Colon (tissue), 2 donors: ENCODE results near the gene SAP30L.

Experiments used
- FAIRE-seq: peaks from 2 replicates; lab custom pipeline; 2012; peaks lifted over from hg19 to GRCh38; lab: Jason Lieb, UNC
- donor health status: control.
- donor health status: control.

The SAP30L gene

DNA sequence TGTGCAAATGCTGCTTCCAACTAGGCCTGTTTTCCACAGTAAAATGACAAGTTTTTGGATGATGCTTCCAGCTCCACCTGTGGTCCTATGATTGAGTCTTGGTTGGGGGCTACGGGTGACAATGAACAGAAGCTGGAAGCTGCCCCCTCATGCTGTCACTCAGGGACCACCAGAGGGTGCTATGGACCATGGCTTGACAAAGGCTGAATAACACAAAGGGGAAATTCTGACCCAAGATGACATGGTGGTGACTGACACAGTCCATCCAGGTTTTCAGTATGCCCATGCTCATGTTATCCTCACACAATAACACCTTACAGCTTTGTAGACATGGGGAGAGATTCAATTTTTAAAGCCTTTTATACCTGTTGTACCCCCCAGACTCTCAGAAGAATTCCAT is 23.9 kb upstream of the SAP30L start:
- no peak for FAIRE-seq

DNA sequence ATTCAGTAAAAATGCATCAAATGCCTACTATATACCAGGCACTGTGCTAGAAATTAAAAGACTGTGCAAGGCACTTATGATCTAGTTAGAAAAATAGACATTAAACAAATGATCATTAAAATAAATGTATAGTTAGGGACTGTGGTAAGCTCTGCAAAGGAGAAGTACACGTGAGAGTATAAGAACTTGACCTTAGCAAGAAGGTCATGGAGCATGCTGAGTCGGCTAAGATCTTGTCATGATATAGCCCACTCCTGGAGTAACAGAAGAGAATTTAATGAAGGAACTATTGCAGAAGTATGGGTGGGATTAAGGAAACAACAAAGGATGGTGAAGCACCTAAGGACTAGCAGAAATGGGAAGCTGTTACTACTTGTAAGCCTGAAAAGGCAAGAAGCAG is 23.5 kb upstream of the SAP30L start:
- no peak for FAIRE-seq

DNA sequence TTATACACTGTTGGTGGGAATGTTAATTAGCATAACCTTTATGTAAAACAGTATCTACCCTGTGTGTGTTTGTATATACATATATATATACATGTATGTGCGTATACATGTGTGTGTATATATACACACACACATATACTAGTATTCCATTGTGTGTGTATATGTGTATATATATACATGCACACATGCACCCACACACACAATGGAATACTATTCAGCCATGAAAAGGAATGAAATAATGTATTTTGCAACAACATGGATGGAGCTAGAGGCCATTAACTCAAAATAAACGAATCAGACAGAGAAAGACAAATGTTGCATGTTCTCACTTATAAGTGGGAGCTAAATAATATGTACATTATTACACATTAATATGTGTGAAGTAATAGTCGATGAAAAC is 17.6 kb upstream of the SAP30L start:
- no peak for FAIRE-seq

DNA sequence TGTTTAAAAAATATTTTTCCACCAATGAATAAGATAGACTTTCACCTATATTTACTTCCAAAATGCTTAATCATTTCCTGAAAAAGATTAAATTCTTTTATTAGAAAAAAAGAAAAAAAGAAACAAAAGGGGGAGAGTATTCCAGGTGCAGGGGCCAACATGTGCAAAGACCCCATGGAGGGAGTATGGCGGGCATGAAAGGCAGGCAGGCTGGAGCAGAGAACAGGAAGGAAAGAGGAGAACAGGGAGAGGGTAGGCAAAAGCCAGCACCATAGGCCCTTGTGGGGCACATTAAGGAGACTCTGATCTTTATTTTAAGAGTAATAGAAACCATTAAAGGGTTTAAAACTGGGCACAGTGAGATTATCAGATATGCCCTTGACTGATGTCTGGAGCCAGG is 16.5 kb upstream of the SAP30L start:
- FAIRE-seq: no peak

DNA sequence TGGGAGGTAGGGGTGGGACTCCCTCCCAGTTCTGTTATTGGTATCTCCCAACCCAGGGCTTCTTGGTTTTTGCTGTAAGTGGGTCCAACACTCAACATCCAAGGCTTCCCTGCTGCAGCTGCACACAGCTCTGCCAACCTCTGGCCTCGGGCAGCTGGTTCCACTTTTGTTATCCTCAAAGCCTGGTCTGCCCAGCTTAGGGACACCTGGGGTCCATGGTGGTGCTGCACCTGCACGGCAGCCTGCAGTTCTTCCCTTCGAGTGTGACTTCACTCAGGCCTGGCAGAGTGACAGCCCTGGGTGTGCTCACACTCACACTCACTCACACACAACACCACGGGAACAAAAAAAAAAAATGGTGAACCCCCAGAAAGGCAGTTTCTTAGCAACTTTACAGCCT is 15.3 kb upstream of the SAP30L start:
- no peak for FAIRE-seq

DNA sequence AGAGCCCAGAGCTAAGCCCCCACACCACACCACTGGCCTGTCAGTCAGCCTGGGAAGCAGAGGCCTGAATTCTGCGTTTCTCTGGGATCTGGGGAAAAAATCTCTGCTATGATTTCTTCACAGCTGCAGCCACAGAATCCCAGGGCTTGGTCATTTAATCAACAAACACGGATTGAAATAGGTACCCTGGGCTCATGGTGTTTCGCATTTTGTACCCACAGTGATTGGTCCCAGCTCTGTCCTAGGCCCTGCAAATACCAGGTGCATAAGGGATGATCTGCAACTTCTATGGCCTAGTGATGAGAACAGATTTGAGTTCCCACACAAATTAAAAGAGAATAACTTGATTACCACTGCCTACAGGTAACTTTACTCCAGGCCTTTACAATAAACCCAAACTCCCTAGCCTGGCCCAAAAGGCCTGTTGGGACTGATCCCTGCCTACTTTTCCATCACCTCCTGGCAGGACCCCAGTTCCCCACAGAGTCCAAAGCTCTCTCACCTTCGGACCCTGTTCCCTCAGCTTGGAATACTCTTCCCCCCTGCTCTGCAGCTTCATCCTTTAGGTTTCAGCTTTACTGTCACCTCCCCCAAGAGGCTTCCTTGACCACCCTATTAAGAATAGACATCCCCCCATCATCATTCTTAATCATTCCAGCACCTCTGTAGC is 14.7 kb upstream of the SAP30L start:
- no peak for FAIRE-seq

DNA sequence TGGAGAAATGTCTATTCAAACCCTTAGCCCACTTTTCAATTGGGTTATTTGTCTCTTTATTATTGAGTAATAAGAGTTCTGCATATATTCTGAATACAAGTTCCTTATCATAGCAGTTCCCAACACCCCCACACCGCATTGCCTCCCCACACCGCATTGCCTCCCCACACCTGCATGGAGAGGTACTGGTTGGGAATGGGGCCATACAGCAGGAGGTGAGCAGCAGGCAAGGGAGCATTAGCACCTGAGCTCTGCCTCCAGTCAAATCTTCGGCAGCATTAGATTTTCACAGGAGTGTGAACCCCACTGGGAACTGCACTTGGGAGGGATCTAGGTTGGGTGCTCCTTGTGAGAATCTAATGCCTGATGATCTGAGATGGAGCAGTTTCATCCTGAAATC is 10.6 kb upstream of the SAP30L start:
- FAIRE-seq: no peak

DNA sequence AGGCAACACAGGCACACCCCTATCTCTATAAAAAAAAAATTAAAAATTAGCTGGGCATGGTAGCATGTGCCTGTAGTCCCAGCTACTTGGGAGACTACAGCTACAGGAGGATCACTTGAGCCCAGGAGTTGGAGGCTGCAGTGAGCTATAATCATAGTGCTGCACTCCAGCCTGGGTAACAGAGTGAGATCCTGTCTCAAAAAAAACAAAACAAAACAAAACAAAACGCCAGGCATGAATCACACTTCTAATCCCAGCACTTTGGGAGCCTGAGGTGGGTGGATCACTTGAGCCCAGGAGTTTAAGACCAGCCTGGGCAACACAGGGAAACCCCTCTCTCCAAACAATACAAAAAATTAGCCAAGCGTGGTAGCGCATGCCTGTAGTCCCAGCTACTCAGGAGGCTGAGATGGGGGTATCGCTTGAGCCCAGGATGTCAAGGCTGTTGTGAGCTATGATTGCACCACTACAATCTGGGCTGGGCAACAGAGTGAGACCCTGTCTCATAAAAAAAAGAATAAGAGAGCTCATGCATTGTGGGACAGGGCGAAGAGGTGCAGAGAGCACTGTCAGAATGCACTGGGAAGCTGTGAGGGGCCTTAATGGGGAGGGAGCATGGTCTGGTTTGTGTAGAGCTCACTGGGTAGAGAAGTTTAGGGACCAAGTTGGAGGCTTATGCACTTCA is 8.4 kb upstream of the SAP30L start:
- no peak for FAIRE-seq

DNA sequence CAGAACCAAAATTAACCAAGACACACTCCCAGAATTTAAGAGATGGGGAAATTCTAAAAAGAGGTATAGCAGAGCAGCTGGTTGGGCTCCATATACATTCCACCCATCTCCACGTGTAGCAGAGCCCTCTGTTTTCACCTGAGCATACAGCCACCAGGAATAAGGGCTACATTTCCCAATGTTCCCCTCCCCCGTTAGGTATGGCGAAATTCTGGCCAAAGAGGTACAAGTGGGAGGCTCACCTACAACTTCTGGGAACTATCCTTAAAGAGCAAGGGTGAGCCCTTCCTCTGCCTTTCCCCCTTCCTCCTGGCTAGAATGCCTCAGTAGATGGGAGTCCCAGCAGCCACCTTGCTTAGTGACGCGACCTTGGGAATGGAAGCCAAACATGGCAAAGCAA is 5.3 kb upstream of the SAP30L start:
- FAIRE-seq: no peak

DNA sequence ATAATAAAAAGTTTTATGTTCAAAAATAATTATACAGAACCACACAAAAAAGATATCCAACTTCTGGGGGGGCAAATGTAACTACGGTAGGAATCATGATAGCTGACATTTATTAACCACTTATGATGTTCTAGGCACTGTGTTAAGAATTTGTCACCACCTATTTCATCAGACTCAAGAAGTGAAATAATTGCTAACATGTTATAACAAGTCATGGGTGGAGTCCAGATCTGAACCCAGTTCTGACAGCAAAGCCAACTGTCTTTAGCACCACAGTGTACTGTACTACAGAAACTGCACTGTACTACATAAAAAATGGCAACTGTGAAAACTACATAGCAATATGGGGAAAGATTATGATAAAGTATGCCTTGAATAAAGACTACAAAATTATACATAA is 3.0 kb upstream of the SAP30L start:
- no peak for FAIRE-seq

DNA sequence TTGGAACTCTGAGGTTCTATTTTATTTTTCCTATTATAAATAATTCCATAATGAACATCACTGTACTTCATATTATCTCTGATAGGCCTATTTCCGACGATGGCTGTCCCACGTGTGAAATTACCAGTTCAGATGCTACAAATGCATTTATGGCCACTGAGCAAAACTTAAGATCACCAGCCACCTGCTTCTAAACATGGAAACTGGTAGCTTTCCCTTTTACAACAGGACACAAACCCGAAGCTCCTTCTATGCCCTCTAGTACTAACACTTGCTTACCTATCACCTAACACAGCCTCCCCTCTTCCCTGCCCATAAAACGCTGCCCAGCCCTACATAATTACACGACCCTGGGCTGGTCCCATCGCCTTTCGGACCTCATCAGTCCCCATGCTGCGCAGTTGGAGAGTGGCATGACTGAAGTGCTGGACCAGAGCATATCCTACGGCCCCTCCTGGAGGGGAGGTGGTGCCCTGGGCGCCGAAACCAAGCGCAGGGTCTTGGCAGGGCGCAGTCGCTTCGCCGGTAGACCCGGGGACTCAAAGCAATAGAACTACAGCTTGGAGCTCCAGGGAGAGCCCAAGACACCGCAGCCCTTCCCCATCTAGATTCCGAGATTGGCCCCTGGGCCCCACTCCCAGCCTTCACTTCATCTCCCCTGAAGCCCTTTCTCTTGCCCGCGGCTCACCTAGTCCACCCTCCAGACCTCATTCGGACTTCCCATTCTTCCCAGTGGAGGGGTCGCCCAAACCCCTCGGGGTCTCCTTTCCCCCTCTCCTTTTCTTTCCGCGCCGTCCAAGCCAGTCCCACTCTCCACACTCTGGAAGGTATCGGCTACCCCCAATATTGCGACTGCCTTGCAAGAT is 1.0 kb upstream of the SAP30L start:
- FAIRE-seq: no peak

DNA sequence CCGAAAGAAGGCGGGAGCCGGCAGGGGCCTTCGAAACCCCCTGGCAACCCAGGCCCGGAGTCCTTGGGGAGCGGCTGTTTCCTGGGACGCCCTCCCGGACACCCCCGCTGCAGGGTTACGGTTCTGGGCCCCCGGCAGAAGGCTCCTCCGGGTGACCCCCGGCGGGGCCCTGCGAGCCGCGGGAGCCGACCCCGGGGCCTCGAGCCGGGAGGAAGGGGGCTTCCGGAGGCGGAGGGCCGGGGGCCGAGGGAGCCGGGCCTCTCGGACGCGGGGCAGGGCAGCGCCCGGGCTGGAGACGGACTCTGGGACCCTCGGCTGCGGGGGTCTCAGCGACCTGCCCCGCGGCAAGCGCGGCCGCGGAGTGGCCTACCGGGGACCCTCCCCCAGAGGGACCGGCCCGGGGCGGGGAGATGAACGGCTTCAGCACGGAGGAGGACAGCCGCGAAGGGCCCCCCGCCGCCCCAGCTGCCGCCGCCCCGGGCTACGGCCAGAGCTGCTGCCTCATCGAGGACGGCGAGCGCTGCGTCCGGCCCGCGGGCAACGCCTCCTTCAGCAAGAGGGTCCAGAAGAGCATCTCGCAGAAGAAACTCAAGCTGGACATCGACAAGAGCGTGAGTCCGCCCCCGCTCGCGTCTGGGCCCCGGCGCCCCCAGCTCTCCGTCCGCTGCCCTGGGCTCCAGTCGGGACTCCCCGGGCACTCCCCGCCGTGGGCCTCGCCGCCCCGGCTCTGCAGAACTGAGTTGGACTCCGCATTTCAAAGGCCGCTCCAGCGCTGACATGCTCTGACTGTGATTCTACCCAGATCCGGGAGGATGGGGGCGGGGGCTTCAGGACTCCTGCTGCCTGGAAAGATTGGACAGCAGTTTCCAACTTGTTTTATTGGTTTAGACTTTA is 645 bp downstream of the SAP30L start:
- FAIRE-seq: no peak

DNA sequence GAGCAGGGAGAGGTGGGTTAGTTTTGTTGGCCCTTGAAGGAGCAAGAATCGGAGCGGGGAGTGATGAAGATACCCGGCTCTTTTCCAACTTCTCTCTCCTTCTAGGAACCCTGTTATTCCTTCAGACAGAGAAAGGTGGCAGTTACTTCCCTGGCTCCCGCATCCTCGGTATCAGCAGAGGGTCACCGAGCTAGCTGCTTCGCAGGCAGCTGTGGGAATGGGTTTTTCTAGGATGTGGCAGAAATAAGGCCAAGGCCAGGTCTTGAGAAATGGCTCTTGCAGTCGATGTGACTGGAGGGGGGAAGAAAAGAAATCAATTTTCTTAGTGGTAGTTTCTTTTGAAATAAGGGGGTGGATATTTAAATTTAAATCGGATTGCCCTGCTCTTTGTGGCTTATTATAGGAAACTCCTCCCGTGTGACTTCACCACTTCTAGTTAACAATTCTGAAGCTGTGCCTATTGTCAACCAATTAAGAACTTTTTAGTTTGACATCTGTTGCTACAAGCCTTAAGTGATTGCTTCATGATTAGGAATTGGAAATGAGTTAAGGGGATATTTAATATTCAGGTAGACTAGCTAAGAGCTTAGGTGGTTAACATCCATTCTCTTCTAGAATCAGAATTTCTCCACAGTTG is 1.4 kb downstream of the SAP30L start:
- FAIRE-seq: no peak

DNA sequence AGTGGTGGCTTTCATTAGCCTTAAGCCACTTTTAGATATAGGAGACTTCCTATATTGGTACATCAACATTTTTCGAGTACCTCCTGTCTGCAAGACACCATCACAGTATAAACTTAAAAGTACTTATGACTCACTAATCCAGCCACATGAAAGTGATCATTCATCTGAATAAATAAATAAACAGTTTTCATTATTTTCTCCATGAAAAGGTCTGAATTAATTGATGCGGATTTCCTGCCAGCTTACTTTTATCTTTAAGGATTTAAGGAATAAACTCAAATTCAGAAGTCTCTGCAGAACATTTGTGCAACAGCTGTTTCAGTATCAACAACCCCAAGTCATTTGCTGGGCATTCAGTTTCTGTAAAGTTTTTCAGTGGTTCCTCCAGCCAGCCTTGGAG is 4.0 kb downstream of the SAP30L start:
- no peak for FAIRE-seq

DNA sequence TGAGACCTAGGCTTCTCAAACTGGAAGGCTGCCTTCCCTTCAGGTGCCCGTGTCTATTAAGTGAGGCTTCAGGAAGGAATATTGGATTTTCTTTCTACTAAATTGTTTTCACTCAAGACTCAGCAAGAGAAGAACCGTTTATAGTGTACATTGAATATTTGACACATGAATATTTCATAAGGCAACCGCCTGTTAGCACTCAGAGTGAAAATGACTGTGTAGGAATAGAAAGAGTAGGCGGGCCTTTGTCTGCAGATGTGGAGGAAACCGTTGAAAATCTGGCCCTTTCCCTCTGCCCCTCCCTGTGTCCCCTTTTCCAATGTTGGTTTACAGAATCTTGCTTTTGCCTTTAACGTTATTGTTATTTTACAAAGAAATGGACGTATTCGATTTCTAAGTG is 6.2 kb downstream of the SAP30L start:
- FAIRE-seq: no peak

DNA sequence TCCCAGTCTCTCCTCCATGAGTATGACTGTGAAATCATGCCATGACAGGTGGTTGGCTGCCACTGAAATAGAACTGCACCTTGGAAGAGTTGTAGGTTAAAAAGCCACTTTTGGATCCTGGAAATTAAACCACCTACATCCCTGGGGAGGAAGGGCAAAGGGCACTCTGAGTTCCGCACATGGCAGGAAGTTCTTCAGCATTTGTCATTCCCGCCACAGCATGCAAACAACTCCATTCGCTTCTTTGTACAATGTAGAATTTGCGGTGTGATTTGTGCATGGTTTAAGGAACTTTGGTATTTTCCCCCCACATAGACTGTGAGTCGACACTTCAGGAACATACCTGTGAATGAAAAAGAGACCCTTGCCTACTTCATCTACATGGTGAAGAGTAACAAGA is 9.8 kb downstream of the SAP30L start:
- FAIRE-seq: no peak

DNA sequence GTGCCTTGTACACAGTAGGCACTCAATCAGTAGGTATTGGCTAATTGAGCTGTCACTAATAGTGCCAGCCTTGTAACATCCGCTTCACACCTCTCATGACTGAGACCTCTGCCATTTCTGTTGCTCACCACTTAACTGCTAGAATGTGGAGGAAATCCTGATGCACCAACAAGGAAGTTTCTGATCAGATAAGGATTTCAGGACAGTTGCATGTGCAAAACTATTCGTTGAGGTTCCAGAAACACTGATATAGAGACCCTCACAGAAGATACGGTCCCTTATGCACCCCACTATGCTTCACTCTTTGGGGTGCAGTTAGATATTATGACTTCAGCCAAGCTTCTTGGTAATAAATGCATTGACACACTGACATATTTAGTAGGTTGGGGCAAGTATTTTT is 10.7 kb downstream of the SAP30L start:
- no peak for FAIRE-seq

DNA sequence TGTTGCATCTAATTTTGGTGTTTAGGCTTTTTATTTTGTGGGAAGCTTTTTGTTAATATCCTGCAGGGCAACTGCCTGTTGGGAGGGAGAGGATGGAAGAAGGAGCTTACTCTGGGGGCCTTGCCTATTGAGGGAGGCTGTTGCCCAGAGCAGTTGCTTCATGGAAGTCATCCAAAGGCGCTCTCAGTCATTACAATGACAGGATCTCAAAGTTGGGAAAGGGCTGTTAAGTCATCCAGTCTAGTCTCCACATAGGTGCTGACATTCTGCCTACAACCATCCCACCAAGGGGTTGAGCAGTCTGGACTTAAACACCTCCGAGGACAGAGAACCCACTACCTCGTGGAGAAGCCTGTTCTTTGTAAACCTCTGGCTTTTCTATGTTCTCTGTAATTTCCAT is 13.2 kb downstream of the SAP30L start:
- no peak for FAIRE-seq

DNA sequence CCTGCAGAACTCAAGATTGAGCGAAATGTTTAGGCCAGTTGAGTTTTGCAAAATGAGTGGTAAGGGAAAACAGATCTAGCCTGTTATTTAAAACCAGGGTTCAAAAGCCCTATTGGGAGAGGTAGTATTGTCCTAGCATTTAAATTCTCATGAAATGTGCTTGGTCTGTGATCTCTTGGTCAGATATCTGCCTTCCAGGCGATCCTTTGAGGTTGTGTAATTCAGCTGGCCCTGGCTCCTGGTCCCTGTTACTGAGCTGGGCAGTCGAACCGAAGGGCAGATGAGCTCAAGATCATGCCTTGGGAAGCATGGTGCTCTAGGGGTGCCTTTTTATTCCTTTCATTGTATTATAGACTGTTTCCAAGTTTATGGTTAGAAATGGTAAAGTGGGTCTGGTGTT is 14.4 kb downstream of the SAP30L start:
- FAIRE-seq: no peak

DNA sequence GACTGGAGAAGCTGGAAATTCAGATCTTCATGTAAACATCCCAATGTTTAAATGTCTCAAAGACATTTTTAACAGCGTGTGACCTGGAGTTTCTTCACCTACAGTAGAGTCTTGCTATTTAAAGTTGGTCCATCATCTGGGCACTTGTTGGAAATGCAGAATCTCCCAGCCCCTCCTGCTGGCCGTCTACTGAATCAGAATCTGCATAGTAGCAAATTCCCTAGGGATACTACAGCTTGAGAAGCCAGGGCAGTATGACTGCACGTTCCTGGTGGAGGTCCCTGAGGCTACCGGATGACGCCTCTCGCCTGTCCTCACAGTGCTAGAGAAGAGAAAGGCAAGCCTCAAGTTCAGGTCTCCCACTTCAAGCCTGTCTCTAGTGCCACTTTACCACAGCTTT is 15.7 kb downstream of the SAP30L start:
- no peak for FAIRE-seq

DNA sequence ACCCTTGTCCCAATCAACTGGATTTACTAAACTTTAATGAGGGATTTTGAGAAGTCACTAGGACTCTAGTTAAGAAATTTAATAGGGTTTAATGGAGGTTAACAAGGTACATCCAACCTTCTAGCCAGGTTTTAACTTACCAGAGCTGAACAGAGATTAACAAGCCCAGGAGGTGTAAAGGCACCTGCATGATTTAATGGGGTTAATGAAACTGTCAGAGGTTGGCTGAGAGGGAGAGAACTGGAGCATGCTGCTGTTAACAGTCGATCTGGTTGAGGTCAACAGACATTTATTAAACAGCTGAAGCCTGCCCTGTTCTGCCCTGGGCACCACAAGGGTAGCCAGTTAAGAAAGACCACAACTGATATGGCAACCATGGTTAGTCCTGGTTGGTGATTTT is 18.6 kb downstream of the SAP30L start:
- FAIRE-seq: no peak

DNA sequence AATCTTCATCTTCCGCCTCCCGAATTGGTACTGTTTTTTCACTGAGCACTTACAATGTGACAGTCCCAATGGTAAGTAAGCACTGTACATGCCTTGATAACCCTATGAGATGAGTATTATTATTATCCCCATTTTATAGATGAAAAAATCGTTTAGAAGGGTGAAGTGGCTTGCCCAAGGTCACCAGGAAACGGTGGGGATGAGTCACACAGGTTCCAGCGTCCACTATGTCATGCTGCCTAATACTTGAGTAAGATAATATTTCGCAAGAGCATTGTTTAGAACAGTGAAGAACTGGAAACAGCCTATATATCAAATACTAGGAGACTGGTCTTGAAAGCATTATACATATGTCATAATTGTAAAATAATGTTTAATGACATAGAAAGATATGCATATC is 19.4 kb downstream of the SAP30L start:
- FAIRE-seq: no peak
